Spleen (tissue), 7 donors: ENCODE results near the gene KIF25.

Source experiments
- CTCF ChIP-seq, 11 experiments: fragments of 200-600 bp in 7 of 11; fragments of 450-650 bp in 4 of 11; sonication (generic) in 4 of 11; IDR thresholded peaks in 8 of 11; conservative IDR thresholded peaks in 3 of 11; 1 replicate in 7 of 11; 2 replicates in 4 of 11; pipeline versions ENCODE4 v1.4.0 to v1.8.0; 2016 to 2021; ENCODE audit warnings: antibody characterized with exemption in 11 of 11, inconsistent platforms in 4 of 11, mild to moderate bottlenecking in 1 of 11
- POLR2A ChIP-seq, 3 donors: fragments of 450-650 bp; IDR thresholded peaks; one replicate each; pipeline ENCODE4 v1.5.1; 2017; ENCODE audit warnings: antibody characterized with exemption in 3 of 3, mild to moderate bottlenecking in 1 of 3
- donor health status: DM: no; HTN: no; CAD: no; lungs with moderate emphysema.
- donor health status: DM: no; HTN: no; CAD: no.
- donor health status: DM: no; HTN: no; CAD: no.

- TF ChIP-seq CTCF (IDR thresholded peaks at IDR 0.05 in 8 of 11, conservative IDR thresholded peaks at IDR 0.05 in 3 of 11) (no peak), POLR2A (IDR thresholded peaks at IDR 0.05) (no peak)
These were observed 7.5 kb downstream of the KIF25 start for GRCh38 chr6:168004945-168005344.
